HK-2 (cell line): ENCODE measurements around the gene DBNDD2.

ENCODE experiments used
- DNase-seq: peaks from one replicate; pipeline ENCODE4 v3.0.0-alpha.2; 2018; ENCODE audit not compliant: unreplicated experiment

DBNDD2 gene

GRCh38 chr20:45378191-45378590 lies 29.9 kb upstream of the DBNDD2 start, which contains the start of gene TP53TG5:
Gene TP53TG5 (minus strand): TSS chr20:45378325. CDS start chr20:45378236, 89 bp downstream.
- no peak for DNase-seq

DNA sequence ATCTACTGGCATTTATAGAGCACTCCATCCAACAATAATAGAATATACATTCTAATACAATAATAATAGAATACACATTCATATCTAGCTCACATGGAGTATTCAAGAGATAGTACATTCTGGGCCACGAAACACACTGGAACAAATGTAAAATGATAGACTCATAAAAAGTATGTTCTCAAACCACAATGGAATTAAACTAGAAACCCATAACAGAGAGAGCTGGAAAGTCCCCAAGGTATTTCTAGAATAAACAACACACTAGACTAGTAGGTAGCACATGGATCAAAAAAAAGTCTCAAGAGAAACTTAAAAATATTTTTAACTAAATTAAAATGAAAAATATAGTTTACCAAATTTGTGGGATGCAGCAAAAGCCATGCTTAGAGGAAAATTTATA lies 20.8 kb upstream of the DBNDD2 start:
- DNase-seq = no peak

DNA sequence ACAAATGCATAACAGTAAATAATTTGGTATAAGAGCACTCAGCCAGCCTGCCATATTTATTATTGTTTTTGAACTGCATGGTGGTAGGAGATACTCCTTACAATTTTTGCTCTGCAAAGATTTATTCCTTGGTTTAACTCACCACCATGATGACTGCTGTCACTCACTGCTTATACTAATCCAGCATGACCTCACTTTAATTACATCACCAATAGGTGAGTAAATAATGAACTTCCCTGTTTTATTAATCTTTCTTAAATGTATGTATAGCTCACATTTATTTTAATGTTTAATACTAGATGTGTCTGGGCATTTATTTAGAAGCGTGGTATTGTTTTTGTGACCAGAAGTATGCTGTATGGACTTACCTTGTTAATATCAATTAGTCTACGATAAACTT lies 17.2 kb upstream of the DBNDD2 start:
- DNase-seq = no peak

DNA sequence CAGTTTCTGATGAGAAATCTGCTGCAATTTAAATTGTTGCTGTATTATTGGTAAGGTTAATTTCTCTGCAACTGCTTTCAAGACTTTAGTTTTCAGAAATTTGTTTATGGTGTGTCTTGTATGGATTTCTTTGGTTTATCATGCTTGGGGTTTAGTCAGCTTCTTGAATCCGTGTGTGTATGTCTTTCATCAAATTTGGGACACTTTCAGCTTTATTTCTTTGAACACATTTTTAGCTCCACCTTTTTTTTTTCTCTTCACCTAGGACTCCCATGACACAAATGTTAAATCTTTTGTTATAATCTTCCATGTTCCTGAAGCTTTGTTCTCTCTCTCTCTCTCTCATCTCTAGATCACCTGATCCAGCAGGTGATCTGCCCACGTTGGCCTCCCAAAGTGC lies 16.5 kb upstream of the DBNDD2 start:
- no peak for DNase-seq

- no peak for DNase-seq
Measured at GRCh38 chr20:45392733-45393132, 15.4 kb upstream of the DBNDD2 start.

DNA sequence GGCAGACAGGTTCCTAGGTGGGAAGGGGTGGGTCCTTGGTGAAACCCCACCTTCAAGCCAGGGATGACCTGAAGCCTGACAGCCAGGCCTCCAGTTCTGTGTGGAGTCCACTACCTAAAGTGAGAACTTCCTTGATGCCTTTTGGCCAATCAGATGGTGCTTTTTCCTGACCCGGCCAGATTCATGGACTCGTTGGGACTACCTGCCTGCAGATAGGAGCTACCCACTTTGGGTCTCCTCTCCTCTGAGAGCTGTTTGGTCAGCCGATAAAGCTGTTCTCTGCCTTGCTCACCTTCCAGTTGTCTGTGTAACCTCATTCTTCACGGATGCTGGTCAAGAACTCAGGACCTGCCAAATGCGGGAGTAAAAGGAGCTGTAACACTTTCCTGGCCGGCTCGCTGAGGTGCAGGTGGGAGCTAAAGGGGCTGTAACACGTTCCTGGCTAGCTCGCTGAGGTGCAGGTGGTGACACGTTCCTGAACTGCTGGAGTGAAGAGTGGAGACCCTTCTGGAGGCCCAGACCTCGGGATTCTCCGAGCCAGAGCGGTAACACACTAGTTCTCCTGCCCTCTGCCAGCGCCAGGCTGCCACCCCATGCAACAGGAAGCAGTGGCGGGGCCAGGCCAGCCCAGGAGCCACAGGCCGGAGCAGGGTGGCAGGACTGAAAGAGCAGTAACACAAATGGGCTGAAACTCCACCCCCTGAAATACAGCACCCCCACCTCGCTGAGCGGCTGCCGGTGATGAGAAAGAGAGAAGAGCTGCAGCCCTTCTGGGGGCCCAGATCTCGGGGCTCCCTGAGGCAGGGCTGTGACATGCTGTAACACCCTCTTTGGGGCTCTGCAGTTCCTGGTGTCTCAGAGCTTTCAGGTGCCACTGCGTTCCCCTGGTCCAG lies 13.6 kb upstream of the DBNDD2 start:
- no peak for DNase-seq

DNA sequence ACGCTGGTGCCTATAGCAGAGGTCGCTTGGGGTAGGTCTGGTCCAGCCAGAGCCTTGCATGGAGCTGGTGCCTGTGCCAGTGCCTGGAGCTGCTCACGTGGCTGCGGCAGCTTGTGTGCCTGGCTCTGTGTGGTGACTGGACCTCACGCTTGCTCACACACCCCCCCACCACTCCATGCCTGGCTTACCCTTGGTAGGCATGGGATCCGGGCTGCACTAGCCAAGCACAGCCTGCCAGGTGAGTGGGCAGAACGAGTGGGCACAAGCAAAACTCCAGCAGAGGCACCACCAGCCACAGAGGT lies 13.0 kb upstream of the DBNDD2 start:
- DNase-seq = no peak

GRCh38 chr20:45399018-45399417 lies 9.1 kb upstream of the DBNDD2 start:
- DNase-seq = no peak

GRCh38 chr20:45400346-45401031 lies 7.6 kb upstream of the DBNDD2 start:
- DNase-seq = no peak

DNA sequence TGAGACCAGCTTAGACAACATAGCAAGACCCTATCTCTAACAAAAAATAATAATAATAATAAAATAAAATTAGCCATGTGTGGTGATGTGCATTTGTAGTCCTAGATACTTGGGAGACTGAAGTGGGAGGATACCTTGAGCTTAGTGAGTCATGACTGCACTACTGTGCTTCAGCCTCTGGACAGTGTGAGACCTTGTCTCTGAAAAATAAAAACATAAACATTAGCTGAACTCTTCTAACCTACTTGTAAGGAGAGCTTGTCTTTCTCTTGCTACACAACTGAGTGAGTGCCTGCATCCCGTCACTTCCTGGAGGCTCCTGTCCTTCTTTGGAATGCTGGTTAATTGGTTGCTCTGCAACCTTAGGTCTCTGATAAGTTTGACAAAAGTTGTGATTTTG lies 5.1 kb upstream of the DBNDD2 start:
- DNase-seq = no peak

- DNase-seq = no peak
Measured at GRCh38 chr20:45404438-45404837, 3.7 kb upstream of the DBNDD2 start.

- DNase-seq = no peak
Measured at GRCh38 chr20:45405571-45406259, 2.4 kb upstream of the DBNDD2 start.

DNA sequence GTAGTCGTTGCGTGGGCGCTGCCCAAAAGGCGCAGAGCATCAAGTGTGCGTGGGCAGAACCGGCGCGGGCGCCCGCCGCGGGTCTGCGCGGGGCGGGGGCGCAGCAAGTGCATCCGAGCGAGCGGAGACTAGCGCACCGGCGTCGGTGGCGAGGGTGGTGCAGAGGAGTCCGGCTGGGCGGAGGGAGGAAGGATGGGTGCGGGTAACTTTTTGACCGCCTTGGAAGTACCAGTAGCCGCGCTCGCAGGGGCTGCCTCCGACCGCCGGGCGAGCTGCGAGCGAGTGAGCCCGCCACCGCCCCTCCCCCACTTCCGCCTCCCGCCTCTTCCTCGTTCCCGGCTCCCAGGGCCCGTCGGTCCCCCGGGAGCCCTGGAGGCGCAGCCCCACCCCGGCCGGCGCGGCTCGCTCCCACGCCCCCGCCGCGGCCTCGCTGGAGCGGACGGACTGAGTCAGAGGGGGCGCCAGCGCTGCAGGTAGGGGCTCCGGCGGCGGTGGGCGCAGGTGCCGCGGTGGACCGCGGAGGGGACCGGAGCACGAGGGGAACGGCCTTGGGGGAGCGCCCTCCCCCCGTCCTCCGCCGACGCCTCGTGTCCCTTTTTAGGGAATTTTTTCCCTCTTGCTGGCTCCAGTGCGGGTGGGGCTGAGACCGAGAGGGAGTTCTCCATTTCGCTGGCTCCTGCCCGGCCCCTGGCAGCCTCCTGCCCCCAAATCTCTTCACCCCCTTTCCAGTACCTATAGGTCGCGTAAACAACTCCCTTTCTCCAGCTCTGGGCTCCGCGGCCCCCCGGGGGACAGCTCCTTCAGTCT lies 1.6 kb upstream of the DBNDD2 start:
- DNase-seq = peak; percentile 59

DNA sequence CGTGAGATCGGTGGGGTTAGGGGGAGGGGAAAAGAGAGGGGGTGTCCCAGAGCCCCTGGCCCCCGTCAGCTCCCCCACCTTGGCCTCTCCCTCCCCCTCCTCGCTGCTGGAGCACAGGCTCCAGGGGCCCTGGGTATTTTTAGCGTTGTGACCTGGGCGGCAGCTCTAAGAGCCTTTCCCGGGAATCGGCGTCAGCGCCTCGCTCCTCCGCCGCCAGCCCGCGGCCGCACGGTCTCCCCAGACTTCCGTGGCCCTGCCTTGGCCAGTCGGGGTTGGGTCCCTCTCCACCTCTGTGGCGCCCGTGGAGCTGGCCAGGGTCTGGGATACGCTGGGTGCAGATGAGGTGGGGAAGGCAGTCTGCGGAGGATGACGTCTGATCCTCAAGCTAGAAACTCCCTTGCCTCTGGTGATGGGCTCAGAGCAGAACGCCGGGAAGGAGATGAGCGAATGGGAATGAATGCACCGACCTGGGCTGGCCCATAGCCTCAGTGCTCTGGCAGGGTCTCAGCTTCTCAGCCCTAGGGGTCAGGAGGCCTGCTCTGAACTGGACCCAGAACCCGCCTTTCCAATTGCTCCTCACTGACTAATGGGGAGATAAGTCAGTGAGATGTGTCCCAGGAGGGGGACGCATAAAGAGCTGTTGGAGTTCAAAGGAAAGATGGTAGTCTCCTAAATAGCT lies 883 bp upstream of the DBNDD2 start:
- no peak for DNase-seq

DNA sequence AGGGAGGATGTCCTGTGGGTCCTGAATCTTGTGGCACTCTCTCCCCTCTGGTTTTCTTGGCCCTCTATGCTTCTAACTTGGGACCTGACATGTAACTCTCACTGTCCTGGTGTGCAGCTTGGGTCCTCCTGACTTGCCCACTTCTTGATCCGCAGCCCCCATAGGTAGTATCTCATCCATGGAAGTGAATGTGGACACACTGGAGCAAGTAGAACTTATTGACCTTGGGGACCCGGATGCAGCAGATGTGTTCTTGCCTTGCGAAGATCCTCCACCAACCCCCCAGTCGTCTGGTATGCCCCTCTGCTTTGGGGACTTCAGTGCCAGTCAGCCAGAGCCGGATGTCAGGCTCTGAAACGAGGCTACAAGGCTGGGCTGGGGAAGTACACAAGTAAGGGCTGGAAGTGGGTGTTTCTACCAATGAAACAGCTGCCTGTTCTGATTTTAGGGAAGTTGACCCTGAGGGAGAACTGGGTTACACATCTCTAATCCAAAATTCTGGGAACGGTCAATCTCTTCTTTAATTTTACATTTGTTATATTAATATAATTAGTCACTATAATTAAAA lies 641 bp downstream of the DBNDD2 start:
- DNase-seq = no peak

DNA sequence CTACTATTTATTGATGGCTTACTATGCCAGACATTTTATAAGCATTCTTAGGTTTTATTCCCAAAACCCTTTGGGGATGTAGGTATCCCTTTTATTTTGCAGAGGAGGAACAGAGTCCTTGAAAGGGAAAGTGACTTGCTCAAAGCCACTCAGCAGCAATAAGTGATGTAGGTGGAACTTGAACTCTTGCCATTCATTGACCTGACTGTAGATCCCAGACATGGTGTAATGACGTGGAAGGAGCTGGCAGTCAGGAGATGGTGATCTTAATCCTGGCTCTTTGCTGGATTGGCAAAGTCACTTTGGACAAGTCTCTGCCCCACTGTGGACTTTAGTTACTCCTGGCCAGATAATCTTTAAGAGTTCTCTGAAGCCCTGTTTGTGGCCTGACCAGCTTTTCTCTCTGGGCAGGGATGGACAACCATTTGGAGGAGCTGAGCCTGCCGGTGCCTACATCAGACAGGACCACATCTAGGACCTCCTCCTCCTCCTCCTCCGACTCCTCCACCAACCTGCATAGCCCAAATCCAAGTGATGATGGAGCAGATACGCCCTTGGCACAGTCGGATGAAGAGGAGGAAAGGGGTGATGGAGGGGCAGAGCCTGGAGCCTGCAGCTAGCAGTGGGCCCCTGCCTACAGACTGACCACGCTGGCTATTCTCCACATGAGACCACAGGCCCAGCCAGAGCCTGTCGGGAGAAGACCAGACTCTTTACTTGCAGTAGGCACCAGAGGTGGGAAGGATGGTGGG lies 1.6 kb downstream of the DBNDD2 start:
- DNase-seq = no peak

DNA sequence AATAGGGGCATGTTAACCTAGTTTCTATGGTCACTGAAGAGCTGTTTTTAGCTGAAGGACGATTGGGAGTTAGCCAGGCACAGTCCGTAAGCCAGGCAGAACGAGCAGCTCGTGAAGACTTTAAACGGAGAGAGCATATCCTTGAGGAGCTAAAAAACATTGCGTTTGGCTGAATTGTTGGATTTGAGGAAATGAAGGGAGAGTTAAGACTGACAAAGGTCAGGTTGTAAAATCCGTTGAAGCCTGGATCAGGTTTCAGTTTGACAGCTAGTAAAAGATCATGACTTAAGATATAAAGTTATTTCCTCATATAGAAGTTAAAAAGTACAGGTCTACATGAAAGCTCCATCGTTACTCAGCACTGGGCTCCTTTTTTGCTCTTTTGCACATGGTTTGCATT lies 2.8 kb downstream of the DBNDD2 start:
- no peak for DNase-seq

DNA sequence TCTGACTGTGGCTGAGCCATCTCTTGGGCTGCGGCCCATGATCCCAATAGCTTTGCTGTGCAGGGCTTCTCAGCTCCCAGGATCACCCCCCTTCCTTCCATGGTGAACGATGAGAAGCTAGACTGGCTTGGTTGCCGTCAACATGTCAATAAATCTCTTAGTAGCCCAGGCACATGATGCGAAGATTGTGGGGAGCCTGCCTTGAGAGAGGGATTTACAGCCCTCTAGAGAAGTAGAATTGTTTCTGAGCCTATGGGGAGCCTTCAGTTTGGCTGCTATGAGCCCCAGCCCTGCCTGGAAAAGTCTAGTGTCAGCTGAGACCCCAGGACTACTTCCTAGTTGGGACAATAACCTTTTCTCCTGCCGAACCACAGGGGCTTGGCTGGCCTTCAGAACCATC lies 4.6 kb downstream of the DBNDD2 start:
- DNase-seq = no peak

DNA sequence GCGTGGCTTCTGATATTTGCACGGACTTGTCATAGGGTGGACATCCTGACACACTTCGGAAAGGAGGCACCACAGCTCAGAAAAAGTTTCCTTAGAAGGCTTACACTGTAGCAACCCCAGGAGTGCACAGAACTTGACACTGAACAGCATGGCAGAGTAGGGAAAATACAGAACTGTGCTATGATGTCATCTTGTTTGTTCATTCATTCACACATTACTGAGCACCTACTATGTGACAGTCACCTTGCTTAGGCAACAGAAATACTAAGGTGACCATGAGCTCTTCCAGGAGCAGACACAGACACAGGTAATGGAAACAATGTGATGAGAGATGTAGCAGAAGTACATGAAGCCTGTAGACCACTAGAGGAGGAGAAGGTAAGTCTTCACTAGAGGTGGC lies 5.4 kb downstream of the DBNDD2 start:
- no peak for DNase-seq
